Ovary (tissue), 9 donors: Measurements from ENCODE around the gene GSTM1. TPM values are rescaled to one million over a fixed set of nuclear protein-coding genes. Genes with fewer than 3 reads are reported as not detected.

Experiments used
- DNase-seq, 5 donors: peaks; one replicate each; pipeline ENCODE4 v3.0.0-alpha.2; 2019 to 2020
- H3K27ac ChIP-seq, 2 donors: fragments of 200-600 bp; one replicate each; pipeline versions ENCODE4 v1.5.1 to v1.8.0; 2019 to 2022
- H3K27me3 ChIP-seq: fragments of 200-600 bp; one replicate; pipeline ENCODE4 v1.8.0; 2022
- H3K36me3 ChIP-seq: fragments of 200-600 bp; sonication (generic); one replicate; pipeline ENCODE4 v1.5.1; 2019
- H3K4me1 ChIP-seq: one replicate; pipeline ENCODE4 v1.8.1; 2013; ENCODE audit warnings: mild to moderate bottlenecking, moderate library complexity; ENCODE audit not compliant: insufficient read depth
- H3K4me3 ChIP-seq: fragments of 200-600 bp; sonication (generic); one replicate; pipeline ENCODE4 v1.5.1; 2017
- H3K9me3 ChIP-seq, 2 donors: fragments of 200-600 bp in 1 of 2; sonication (generic) in 1 of 2; one replicate each; pipeline versions ENCODE4 v1.5.1 to v1.8.1; 2013 to 2019; ENCODE audit warnings: mild to moderate bottlenecking in 1 of 2, moderate library complexity in 1 of 2
- EP300 ChIP-seq: sonication (generic); formaldehyde crosslinking; IDR thresholded peaks from one replicate; pipeline ENCODE4 v1.6.1; 2017; ENCODE audit warnings: antibody characterized with exemption
- POLR2A ChIP-seq: fragments of 450-650 bp; IDR thresholded peaks from one replicate; pipeline ENCODE4 v1.6.1; 2017; ENCODE audit warnings: antibody characterized with exemption, mild to moderate bottlenecking, moderate library complexity
- WGBS, 3 donors: extraction: QIAGEN DNeasy Blood & Tissue Kit in 1 of 3; methylation state at CpG; one replicate each; pipeline versions ENCODE4 v1.1.5 to v1.1.7; 2013 to 2017; 5-methylcytosine and 5-hydroxymethylcytosine counted together
- intact Hi-C, 4 donors: fragments of 100-400 bp; cut with DNase I; formaldehyde crosslinking; loops; one replicate each; pipeline versions ENCODE4 v1.11.0 to v1.15.1; 2022 to 2023
- polyA plus RNA-seq, 2 donors: library from polyadenylated mRNA; stranded (reverse); fragments of 200-250 nt in 1 of 2; fragments of 350-450 nt in 1 of 2; fragmentation: Illumina TruSeq in 1 of 2; extraction: RNeasy Lipid Tissue Mini Kit (QIAGEN cat#74804) in 1 of 2; gene quantifications; one replicate each; pipeline ENCODE4 v1.2.3, GENCODE V29; 2013 to 2014
- total RNA-seq, 7 donors: library from RNA; depleted of rRNA in 2 of 7; stranded (reverse); fragments of >200 nt in 2 of 7; fragmentation: NEBNext Ultra II Directional in 3 of 7; extraction: Animal tissue kit (Norgen Biotek cat#: 25700) in 3 of 7; gene quantifications; one replicate each; pipeline versions ENCODE4 v1.1.0 to v1.2.4, GENCODE V29; 2016 to 2023
- TF ChIP-seq, protein P1 (sequence below), 3 donors: fragments of 450-650 bp in 2 of 3; fragments of 200-600 bp in 1 of 3; IDR thresholded peaks; one replicate each; pipeline versions ENCODE4 v1.5.1 to v1.8.0; 2016 to 2022; ENCODE audit warnings: antibody characterized with exemption in 3 of 3, mild to moderate bottlenecking in 1 of 3
- donor health status: DM: no; HTN: no; CAD: no; lungs with moderate emphysema.
- donor health status: DM: no; HTN: no; CAD: no.
- donor health status: Bipolar disorder and iron deficiency.
- donor health status: DM: yes; HTN: yes; CAD: no.
- donor health status: DM: no; HTN: no; CAD: no.
- donor health status: DM: yes; HTN: yes; CAD: no.

GSTM1 gene
- total and polyA plus RNA-seq, 9 donors = 0.32 to 482 (median 181) TPM; not detected in 3

DNA sequence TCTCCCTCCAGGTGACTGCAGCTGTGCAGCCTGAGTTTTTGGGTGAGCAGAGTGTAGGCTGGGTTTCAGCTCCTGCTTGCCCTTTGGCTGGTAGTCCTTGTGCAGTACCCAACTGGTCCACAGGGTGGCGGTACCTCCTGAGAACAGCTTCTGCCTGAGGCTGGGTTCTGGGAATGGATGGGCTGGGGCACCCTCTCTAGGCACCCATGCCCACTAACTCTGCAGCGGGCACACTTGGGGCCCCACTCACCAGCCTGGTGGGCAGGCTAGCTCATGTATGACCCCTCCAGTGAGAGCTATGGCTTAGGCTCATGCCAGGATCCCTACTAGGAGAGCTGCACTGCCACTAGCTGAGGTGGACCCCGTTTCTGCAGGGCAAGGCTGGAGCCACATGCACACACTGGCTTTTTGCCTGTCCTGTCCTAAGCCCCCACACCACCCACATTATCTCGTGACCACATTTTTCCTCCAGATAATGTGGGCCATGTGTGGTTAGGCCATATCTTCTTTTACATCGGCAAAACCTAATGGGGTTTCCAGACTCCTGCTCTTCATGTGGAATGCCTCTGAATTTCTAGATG lies 47.2 kb upstream of the GSTM1 start:
- H3K4me3 ChIP-seq = no peak overlapping the region
- WGBS, 3 donors = 42 to 71% (median 45%) methylated on average over 3 to 5 of the region's 5 CpGs
- intact Hi-C loops = loop anchor here (2.0 to 10.0 kb wide), 5 partner anchors 93 to 344 kb away; partner anchors contain the start of genes AHCYL1 (in 2 of the 4) and GNAI3 (in 2 of the 4)
- H3K27me3 ChIP-seq = no peaks in the 10 kb centered on the region
- H3K36me3 ChIP-seq = no peaks in the 10 kb centered on the region
- no peaks in the 10 kb centered on the region for H3K9me3 ChIP-seq
- H3K4me1 ChIP-seq = peaks cover 7% of the 10 kb centered on the region
- H3K27ac ChIP-seq = no peak overlapping the region
- DNase-seq = peak; percentile 73 to 92 (median 90)
- TF ChIP-seq, protein P1, sequence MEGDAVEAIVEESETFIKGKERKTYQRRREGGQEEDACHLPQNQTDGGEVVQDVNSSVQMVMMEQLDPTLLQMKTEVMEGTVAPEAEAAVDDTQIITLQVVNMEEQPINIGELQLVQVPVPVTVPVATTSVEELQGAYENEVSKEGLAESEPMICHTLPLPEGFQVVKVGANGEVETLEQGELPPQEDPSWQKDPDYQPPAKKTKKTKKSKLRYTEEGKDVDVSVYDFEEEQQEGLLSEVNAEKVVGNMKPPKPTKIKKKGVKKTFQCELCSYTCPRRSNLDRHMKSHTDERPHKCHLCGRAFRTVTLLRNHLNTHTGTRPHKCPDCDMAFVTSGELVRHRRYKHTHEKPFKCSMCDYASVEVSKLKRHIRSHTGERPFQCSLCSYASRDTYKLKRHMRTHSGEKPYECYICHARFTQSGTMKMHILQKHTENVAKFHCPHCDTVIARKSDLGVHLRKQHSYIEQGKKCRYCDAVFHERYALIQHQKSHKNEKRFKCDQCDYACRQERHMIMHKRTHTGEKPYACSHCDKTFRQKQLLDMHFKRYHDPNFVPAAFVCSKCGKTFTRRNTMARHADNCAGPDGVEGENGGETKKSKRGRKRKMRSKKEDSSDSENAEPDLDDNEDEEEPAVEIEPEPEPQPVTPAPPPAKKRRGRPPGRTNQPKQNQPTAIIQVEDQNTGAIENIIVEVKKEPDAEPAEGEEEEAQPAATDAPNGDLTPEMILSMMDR (IDR thresholded peaks at IDR 0.05) = peak; percentile 83 to 92 (median 85)
- TF ChIP-seq POLR2A = no peak

DNA sequence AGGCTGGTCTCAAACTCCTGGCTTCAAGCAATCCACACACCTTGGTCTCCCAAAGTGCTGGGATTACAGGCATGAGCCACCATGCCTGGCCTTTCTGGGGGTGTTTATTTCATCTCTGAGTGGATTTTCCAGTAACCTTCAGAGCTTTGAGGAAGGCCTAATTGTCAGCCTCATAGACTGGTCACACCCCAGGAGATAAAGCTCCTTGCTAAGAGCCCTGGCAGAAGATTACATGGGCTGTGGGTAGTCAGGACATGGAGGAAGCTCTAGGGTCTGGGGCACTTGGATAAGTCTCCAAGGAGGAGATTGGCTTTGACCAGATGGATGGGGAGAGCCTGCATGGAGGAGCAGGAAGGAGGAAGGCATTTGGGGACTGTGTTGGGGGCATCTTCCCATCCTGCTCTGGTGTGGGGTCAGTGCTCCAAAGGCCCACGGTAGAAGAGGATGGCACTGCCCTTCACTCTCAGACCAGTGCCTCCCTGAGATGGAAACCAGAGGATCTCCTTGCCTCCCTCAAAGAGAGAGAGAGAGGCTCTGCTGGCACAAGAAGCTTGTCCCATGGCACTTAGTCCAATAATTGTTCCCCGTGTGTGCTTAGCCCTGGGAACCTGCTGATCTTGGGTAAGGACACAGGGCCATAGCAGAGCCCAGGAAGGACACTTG lies 46.4 kb upstream of the GSTM1 start:
- Histone ChIP-seq H3K9me3 (no peaks in the 10 kb centered on the region), H3K4me1 (peaks cover 5% of the 10 kb centered on the region), H3K27ac (no peak overlapping the region), H3K36me3 (no peaks in the 10 kb centered on the region), H3K27me3 (no peaks in the 10 kb centered on the region), H3K4me3 (no peak overlapping the region)
- 67 to 74% (median 73%) methylated on average over 2 of the region's 2 CpGs for WGBS, 3 donors
- intact Hi-C loops = loop anchor here (2.0 to 10.0 kb wide), 5 partner anchors 94 to 344 kb away; partner anchors contain the start of genes AHCYL1 (in 2 of the 4) and GNAI3 (in 2 of the 4)
- peak in 1 of 5 donors; percentile 11 for DNase-seq
- TF ChIP-seq EP300 = no peak
- TF ChIP-seq, protein P1 (IDR thresholded peaks at IDR 0.05) = no peak
- TF ChIP-seq POLR2A = no peak

DNA sequence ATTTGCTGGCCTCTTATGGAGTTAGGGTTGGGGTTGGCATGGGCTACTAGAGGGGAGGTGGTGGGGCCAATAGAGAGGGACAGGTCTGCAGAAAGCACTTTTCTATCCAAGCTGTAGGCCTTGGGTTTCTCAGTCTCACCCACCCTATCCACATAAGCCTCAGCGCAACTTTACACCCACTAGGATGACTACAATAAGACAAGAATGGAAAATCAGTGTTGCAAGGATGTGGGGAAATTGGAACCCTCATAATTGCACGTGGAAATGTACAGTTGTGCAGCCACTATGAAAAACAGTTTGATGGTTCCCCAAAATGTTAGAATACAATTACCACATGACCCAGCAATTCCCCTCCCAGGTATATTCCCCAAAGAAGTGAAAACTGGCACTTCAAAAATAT lies 45.8 kb upstream of the GSTM1 start:
- Histone ChIP-seq H3K27ac (no peak overlapping the region), H3K36me3 (no peaks in the 10 kb centered on the region), H3K4me3 (no peak overlapping the region), H3K4me1 (no peaks in the 10 kb centered on the region), H3K27me3 (no peaks in the 10 kb centered on the region), H3K9me3 (no peaks in the 10 kb centered on the region)
- WGBS, 3 donors = 82 to 85% (median 85%) methylated on average over 2 of the region's 2 CpGs
- TF ChIP-seq, protein P1 (IDR thresholded peaks at IDR 0.05) = no peak
- TF ChIP-seq POLR2A (no peak), EP300 (no peak)
- intact Hi-C loops = loop anchor here (2.0 to 10.0 kb wide), 5 partner anchors 95 to 343 kb away; partner anchors contain the start of genes AHCYL1 (in 2 of the 4) and GNAI3 (in 2 of the 4)
- DNase-seq = no peak

DNA sequence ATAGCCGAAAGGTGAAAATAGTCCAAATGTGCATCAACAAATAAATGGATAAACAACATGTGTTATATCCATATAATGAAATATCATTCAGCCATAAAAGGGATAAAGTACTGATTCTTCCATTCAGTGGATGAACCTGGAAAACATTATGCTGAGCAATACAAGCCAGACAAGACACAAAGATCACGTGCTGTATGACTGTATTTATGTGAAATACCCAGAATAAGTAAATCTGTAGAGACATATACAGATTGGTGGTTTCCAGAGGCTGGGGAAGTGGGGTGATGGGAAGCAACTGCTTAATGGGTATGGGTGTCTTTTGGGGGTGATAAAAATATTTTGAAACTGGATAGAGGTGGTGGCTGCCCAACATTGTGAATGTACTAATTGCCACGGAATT lies 45.0 kb upstream of the GSTM1 start:
- intact Hi-C loops = loop anchor here (2.0 to 10.0 kb wide), 5 partner anchors 95 to 342 kb away; partner anchors contain the start of genes AHCYL1 (in 2 of the 4) and GNAI3 (in 2 of the 4)

More for the DNA sequence above, 45.0 kb upstream of the GSTM1 start:
- H3K27ac ChIP-seq = no peak overlapping the region
- no peaks in the 10 kb centered on the region for H3K36me3 ChIP-seq
- H3K9me3 ChIP-seq = no peaks in the 10 kb centered on the region
- H3K4me1 ChIP-seq = no peaks in the 10 kb centered on the region
- TF ChIP-seq, protein P1 (IDR thresholded peaks at IDR 0.05) = no peak
- no peak for TF ChIP-seq EP300
- TF ChIP-seq POLR2A = no peak
- H3K4me3 ChIP-seq = no peak overlapping the region
- DNase-seq = no peak
- 67 to 88% (median 85%) methylated on average over 3 of the region's 3 CpGs for whole genome bisulfite sequencing, 3 donors
- H3K27me3 ChIP-seq = no peaks in the 10 kb centered on the region
